Endothelial cell (in vitro differentiated cells): ENCODE measurements around the gene FAM124A. TPM values are rescaled to one million over a fixed set of nuclear protein-coding genes. Genes with fewer than 3 reads are reported as not detected.

ENCODE experiments used
- DNase-seq: peaks from one replicate; pipeline ENCODE4 v3.0.0; 2021; ENCODE audit warnings: low spot score
- H3K27ac Mint-ChIP-seq: one replicate; pipeline ENCODE4 v1.8.0; 2021; ENCODE audit warnings: mixed read lengths, inconsistent platforms; ENCODE audit not compliant: unreplicated experiment
- H3K27me3 Mint-ChIP-seq: one replicate; pipeline ENCODE4 v1.8.0; 2021; ENCODE audit warnings: mild to moderate bottlenecking, moderate library complexity, mixed read lengths, inconsistent platforms; ENCODE audit not compliant: unreplicated experiment
- H3K36me3 Mint-ChIP-seq: one replicate; pipeline ENCODE4 v1.8.0; 2021; ENCODE audit warnings: mild to moderate bottlenecking, low read depth, mixed read lengths, inconsistent platforms; ENCODE audit not compliant: unreplicated experiment
- H3K4me1 Mint-ChIP-seq: one replicate; pipeline ENCODE4 v1.8.0; 2021; ENCODE audit warnings: mild to moderate bottlenecking, mixed read lengths, inconsistent platforms; ENCODE audit not compliant: unreplicated experiment
- H3K4me3 Mint-ChIP-seq: one replicate; pipeline ENCODE4 v1.8.0; 2021; ENCODE audit warnings: mild to moderate bottlenecking, mixed read lengths, inconsistent platforms; ENCODE audit not compliant: unreplicated experiment
- H3K9me3 Mint-ChIP-seq: one replicate; pipeline ENCODE4 v1.8.0; 2021; ENCODE audit warnings: mixed read lengths, inconsistent platforms; ENCODE audit not compliant: unreplicated experiment
- total RNA-seq: library from RNA; stranded (reverse); fragmentation: NEBNext Ultra II Directional; extraction: Animal tissue kit (Norgen Biotek cat#: 25700); gene quantifications from one replicate; pipeline ENCODE4 v1.2.1, GENCODE V29; 2021; ENCODE audit not compliant: unreplicated experiment
- TF ChIP-seq, protein P1 (sequence below): fragments of 200-600 bp; sonication (generic); IDR thresholded peaks from one replicate; pipeline ENCODE4 v1.5.0; 2021; ENCODE audit warnings: antibody characterized with exemption; ENCODE audit not compliant: unreplicated experiment

Gene FAM124A
- total RNA-seq, 1 donor from 2014 or later, result 4.9 TPM

DNA sequence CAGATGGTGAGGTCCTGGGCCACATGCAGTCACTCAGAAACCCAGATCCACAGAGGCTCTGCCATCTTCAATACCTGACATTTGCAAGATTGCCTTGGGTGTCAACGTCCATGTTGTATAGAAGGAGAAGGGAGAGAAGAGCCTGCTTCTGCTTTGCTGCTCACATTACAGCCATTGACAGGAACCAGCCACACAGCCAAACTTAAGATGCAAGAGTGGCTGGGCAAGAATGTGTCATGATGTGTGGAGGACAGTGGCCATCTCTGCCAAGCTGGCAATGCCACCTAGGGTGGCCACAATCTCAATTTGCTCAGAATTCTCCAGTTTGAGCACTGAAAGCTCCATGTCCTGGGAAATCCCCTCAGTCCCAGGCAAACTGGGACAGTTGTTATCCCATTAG is 91.4 kb downstream of the FAM124A start:
- H3K4me3 Mint-ChIP-seq, result no peak overlapping the region
- no peak for DNase-seq
- H3K27ac Mint-ChIP-seq, result no peak overlapping the region
- H3K9me3 Mint-ChIP-seq, result no peaks in the 10 kb centered on the region
- H3K36me3 Mint-ChIP-seq, result peaks cover 5% of the 10 kb centered on the region
- H3K27me3 Mint-ChIP-seq, result peaks cover 9% of the 10 kb centered on the region
- TF ChIP-seq, protein P1, sequence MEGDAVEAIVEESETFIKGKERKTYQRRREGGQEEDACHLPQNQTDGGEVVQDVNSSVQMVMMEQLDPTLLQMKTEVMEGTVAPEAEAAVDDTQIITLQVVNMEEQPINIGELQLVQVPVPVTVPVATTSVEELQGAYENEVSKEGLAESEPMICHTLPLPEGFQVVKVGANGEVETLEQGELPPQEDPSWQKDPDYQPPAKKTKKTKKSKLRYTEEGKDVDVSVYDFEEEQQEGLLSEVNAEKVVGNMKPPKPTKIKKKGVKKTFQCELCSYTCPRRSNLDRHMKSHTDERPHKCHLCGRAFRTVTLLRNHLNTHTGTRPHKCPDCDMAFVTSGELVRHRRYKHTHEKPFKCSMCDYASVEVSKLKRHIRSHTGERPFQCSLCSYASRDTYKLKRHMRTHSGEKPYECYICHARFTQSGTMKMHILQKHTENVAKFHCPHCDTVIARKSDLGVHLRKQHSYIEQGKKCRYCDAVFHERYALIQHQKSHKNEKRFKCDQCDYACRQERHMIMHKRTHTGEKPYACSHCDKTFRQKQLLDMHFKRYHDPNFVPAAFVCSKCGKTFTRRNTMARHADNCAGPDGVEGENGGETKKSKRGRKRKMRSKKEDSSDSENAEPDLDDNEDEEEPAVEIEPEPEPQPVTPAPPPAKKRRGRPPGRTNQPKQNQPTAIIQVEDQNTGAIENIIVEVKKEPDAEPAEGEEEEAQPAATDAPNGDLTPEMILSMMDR, result no peak
- H3K4me1 Mint-ChIP-seq, result peaks cover 24% of the 10 kb centered on the region

DNA sequence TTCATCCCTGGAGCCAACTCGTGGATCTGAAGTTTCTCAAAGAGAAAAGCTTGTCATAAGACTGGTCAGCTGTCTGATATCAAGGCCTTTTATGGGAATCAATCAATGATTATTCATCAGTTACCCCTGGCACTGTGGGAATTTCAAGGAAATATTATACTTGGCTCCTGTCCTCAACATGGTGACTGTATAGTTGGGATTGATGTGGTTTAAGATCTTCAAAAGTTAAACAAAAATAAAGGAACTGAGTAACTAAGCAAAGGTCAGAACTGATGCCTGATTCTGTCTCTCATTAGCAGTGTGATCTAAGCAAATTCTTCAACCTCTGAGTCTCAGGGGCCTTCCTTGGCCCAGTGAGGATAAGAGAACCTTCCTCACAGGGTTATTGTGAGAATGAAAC is 95.1 kb downstream of the FAM124A start:
- Mint-ChIP-seq H3K27me3 (peaks cover 12% of the 10 kb centered on the region), H3K4me3 (no peak overlapping the region), H3K9me3 (no peaks in the 10 kb centered on the region), H3K27ac (no peak overlapping the region), H3K4me1 (peaks cover 22% of the 10 kb centered on the region), H3K36me3 (peaks cover 5% of the 10 kb centered on the region)
- TF ChIP-seq, protein P1, result no peak
- no peak for DNase-seq

GRCh38 chr13:51318015-51318414 is 95.8 kb downstream of the FAM124A start:
- peaks cover 12% of the 10 kb centered on the region for H3K27me3 Mint-ChIP-seq

DNA sequence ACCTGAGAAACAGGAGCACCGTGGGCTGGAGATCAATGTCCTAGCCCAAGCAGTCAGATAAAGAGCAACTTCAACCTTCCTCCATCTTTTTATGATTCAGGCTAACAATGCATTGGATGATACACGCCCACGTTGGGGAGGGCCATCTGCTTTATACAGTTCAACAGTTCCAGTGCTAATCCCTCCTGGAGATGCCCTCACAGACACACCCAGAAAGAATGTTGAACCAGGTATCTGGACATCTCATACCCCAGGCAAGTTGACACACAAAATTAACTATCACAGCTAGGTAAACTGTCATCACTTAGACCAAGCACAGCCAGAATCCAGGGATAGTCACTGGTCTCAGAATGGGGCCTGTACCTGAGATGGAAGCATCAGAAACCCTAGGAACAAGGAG is 96.7 kb downstream of the FAM124A start:
- Mint-ChIP-seq H3K9me3 (no peaks in the 10 kb centered on the region), H3K4me3 (no peak overlapping the region)
- TF ChIP-seq, protein P1, result no peak

More at GRCh38 chr13:51318015-51318414, 95.8 kb downstream of the FAM124A start:
- DNase-seq, result no peak
- Mint-ChIP-seq H3K27ac (no peak overlapping the region), H3K4me3 (no peak overlapping the region), H3K9me3 (no peaks in the 10 kb centered on the region), H3K36me3 (peaks cover 5% of the 10 kb centered on the region), H3K4me1 (peaks cover 21% of the 10 kb centered on the region)
- TF ChIP-seq, protein P1, result no peak

GRCh38 chr13:51321836-51322235 is 99.6 kb downstream of the FAM124A start:
- DNase-seq, result no peak
- Mint-ChIP-seq H3K4me1 (no peaks in the 10 kb centered on the region), H3K4me3 (no peak overlapping the region), H3K9me3 (no peaks in the 10 kb centered on the region), H3K36me3 (no peaks in the 10 kb centered on the region), H3K27ac (no peak overlapping the region), H3K27me3 (peaks cover 3% of the 10 kb centered on the region)
- TF ChIP-seq, protein P1, result no peak

More for the DNA sequence above, 96.7 kb downstream of the FAM124A start:
- peaks cover 5% of the 10 kb centered on the region for H3K36me3 Mint-ChIP-seq
- DNase-seq, result no peak
- H3K27ac Mint-ChIP-seq, result no peak overlapping the region
- H3K27me3 Mint-ChIP-seq, result peaks cover 12% of the 10 kb centered on the region
- H3K4me1 Mint-ChIP-seq, result peaks cover 21% of the 10 kb centered on the region
